GM12875 (cell line): ENCODE data around the gene C10orf62.

Experiments
- H3K4me3 ChIP-seq: one replicate; pipeline ENCODE4 v1.5.1; 2011; ENCODE audit warnings: low read depth, low read length, control low read depth
- TF ChIP-seq, protein P1 (sequence below): IDR thresholded peaks from 2 replicates; pipeline ENCODE4 v1.5.1; 2011; ENCODE audit warnings: low read depth, mild to moderate bottlenecking, control low read depth, inconsistent platforms, low read length, moderate library complexity, borderline replicate concordance; ENCODE audit not compliant: insufficient read depth

The C10orf62 gene, protein sequence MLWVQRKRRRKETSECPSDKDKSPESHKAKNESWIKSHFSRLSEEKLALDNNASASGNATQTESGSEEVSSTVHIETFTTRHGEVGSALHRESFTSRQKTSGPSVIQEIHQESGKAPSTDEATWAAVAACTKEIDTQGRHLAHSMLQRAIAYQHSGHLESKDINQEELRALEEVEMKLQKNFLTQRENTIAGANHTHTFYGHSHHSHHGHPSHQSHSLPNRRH

GRCh38 chr10:97589479-97589878 lies at the start of gene C10orf62:
C10orf62 (plus strand) TSS chr10:97589721; CDS start chr10:97589898, 177 bp downstream.
- H3K4me3 ChIP-seq, result no peak within 1 kb of the TSS
- TF ChIP-seq, protein P1, sequence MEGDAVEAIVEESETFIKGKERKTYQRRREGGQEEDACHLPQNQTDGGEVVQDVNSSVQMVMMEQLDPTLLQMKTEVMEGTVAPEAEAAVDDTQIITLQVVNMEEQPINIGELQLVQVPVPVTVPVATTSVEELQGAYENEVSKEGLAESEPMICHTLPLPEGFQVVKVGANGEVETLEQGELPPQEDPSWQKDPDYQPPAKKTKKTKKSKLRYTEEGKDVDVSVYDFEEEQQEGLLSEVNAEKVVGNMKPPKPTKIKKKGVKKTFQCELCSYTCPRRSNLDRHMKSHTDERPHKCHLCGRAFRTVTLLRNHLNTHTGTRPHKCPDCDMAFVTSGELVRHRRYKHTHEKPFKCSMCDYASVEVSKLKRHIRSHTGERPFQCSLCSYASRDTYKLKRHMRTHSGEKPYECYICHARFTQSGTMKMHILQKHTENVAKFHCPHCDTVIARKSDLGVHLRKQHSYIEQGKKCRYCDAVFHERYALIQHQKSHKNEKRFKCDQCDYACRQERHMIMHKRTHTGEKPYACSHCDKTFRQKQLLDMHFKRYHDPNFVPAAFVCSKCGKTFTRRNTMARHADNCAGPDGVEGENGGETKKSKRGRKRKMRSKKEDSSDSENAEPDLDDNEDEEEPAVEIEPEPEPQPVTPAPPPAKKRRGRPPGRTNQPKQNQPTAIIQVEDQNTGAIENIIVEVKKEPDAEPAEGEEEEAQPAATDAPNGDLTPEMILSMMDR, result no peak

DNA sequence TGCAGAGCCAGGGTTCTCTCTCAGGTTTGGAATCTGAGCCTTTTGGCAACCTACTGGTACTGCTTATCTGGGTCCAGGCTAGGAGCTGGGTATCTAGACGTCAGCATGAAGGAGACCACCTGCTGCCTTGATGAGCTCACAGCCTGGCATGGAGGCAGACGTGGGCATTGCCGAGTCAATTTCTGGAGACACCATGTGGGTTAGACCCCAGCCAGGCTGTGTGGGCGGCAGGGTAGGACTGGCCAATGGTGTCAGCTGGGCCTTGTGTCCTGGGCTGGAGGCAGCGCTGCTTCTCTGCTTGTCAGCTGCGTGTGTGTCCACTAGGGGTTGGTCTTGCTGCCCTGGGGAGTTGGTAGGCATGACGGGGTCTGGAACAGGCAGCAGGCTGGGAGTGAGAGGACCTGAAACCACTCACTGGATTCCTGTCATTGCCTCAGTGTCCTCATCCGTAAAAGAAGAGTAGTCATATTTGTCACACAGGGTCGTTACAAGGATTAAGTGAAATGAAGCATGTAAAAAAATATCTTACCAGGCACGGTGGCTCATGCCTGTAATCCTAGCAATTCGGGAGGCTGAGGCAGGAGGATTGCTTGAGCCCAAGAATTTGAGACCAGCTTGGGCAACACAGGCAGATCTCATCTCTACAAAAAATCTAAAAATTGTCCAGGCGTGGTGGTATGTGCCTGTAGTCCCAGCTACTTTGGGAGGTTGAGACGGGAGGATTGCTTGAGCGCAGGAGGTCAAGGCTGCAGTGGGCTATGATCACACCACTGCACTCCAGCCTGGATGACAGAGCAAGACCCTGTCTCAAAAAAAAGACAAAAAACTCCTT lies 48.6 kb upstream of the C10orf62 start:
- no peak overlapping the region for H3K4me3 ChIP-seq
- TF ChIP-seq, protein P1, result no peak

DNA sequence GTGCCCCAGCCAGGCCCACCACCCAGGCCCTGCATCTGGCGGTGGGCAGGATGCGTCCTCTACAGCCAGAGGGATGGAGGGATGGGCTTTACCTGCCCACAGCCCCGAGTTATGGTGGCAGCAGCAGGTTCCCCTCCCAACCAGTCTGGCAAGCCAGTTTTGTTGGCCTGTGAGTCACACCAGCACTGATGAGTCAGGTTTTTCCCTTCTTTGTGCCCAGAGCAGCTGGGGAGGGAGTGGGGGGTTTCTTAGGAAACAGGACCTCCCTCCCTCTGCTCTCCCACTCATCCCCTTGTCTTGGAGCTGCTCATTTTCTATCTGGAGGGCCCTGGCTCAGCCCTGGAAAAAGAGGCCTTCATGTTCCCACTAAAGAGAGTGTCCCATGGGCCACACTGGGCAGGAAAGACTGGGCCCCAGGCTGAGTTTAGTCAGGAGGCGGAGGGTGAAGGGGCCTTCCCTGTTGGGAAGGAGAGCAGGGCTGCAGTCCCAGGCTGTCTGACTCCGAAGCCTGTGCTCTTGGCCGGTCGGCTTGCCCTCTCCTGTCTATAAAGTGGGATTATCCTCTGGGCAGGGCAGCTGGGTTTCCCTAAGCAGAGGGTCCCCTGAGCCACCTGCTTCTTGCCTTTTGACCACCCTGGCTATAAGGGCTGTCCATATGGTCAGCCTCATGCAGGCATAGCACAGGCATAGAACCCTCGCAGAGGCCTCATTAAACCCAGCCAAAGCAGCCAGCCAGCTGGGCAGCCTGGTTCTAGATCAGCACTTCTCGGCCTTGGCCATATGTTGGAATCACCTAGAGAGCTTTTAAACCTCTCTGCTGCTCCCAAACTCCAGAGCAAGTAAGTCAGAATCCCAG lies 47.1 kb upstream of the C10orf62 start:
- TF ChIP-seq, protein P1, result no peak
- H3K4me3 ChIP-seq, result no peak overlapping the region

- no peak overlapping the region for H3K4me3 ChIP-seq
- TF ChIP-seq, protein P1, result no peak
These were observed 46.4 kb upstream of the C10orf62 start for GRCh38 chr10:97543025-97543546.

DNA sequence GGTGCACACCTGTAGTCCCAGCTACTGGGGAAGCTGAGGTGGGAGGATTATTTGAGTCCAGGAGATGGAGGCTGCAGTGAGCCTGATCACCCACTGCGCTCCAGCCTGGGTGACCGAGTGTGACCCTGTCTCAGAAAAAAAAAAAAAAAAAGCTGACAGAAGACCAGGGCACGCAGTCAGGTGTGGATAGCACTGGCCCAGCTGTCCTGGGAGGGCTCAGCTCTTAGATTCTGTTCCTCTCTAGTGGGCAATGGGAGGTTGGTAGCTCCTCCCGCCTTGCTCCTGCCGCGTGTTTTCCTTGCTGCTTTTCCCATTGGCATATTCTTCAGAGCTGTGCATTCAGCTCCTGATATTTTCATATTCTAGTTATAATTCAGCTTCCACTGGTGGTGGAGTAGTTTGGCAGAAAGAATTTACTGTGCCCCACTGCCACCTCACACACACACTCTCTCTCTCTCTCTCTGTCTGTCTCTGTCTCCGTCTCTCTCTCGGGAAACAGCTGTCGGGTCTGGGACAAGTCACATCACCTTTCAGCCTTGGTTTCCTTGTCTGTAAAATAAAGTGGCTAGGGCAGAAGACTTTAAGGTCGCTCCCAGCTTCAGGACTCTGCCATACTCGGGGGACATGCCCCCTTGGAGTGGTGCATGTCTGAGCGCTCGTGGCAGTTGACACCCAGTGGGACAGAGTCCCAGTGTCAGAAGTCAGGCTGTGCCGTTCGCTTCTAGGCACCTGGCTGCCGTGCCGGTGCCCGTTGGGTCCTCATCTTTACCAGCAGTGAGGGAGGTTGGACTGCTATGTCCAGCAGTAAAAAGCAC lies 42.9 kb upstream of the C10orf62 start:
- TF ChIP-seq, protein P1, result no peak
- no peak overlapping the region for H3K4me3 ChIP-seq

- no peak overlapping the region for H3K4me3 ChIP-seq
- TF ChIP-seq, protein P1, result no peak
These were observed 42.3 kb upstream of the C10orf62 start for GRCh38 chr10:97547271-97547600.
